PC-9 (cell line): ENCODE data around the gene BBC3. TPM values are rescaled to one million over a fixed set of nuclear protein-coding genes. Genes with fewer than 3 reads are reported as not detected.
A peak's percentile ranks its signal among the peaks of the same experiment; 100 is the strongest.

ENCODE experiments used
- BruUV-seq: library from RNA; stranded (reverse); fragments of 400-500 nt; replicated peaks from 2 replicates; lab custom pipeline; 2021; lab: Mats Ljungman, UMichigan
- CTCF ChIA-PET: fragments of 300-600 bp; sonication (Branson Sonifier 250); formaldehyde crosslinking; loops from one replicate; lab custom pipeline; 2022; ENCODE audit warnings: antibody characterized with exemption; lab: Charles Lee
- POLR2A ChIA-PET: fragments of 300-600 bp; sonication (Branson Sonifier 250); formaldehyde crosslinking; loops from one replicate; lab custom pipeline; 2022; ENCODE audit warnings: antibody characterized with exemption; ENCODE audit not compliant: unreplicated experiment; lab: Charles Lee
- DNase-seq, 2 experiments: peaks; one replicate each; pipeline versions ENCODE4 v3.0.0 to v3.0.0-alpha.2; 2015 to 2022; ENCODE audit warnings: mixed read lengths in 1 of 2
- H2AFZ ChIP-seq: fragments of 200-600 bp; sonication (generic); 2 replicates; pipeline ENCODE4 v1.8.1; 2017; ENCODE audit warnings: antibody characterized with exemption
- H3F3A ChIP-seq: fragments of 200-600 bp; sonication (generic); 2 replicates; pipeline ENCODE4 v1.8.1; 2017; ENCODE audit warnings: antibody characterized with exemption, mild to moderate bottlenecking, low read depth; ENCODE audit not compliant: insufficient read depth
- H3K27ac ChIP-seq: fragments of 200-600 bp; sonication (generic); 2 replicates; pipeline ENCODE4 v1.6.1; 2016; ENCODE audit warnings: mixed run types
- H3K27me3 ChIP-seq: fragments of 200-600 bp; sonication (generic); 2 replicates; pipeline ENCODE4 v1.6.1; 2016; ENCODE audit warnings: low read depth, mixed run types; ENCODE audit not compliant: insufficient read depth
- H3K36me3 ChIP-seq: fragments of 200-600 bp; sonication (generic); 2 replicates; pipeline ENCODE4 v1.6.1; 2016; ENCODE audit warnings: low read depth, mixed run types
- H3K4me1 ChIP-seq: fragments of 200-600 bp; sonication (generic); replicated peaks from 2 replicates; pipeline ENCODE4 v1.6.1; 2016; ENCODE audit warnings: mixed run types; ENCODE audit not compliant: insufficient read depth
- H3K4me2 ChIP-seq: fragments of 200-600 bp; sonication (generic); 2 replicates; pipeline ENCODE4 v1.6.1; 2017; ENCODE audit warnings: mixed run types
- H3K4me3 ChIP-seq: fragments of 200-600 bp; sonication (generic); 2 replicates; pipeline ENCODE4 v1.6.1; 2016; ENCODE audit warnings: mixed run types
- H3K79me2 ChIP-seq: fragments of 200-600 bp; sonication (generic); 2 replicates; pipeline ENCODE4 v1.6.1; 2017; ENCODE audit warnings: low read depth, mixed run types
- H3K9me2 ChIP-seq: fragments of 200-600 bp; sonication (generic); 2 replicates; pipeline ENCODE4 v1.8.1; 2017; ENCODE audit warnings: mild to moderate bottlenecking; ENCODE audit not compliant: insufficient read depth
- H3K9me3 ChIP-seq: fragments of 200-600 bp; sonication (generic); 2 replicates; pipeline ENCODE4 v1.8.1; 2016; ENCODE audit warnings: low read depth; ENCODE audit not compliant: insufficient read depth
- H4K20me1 ChIP-seq: fragments of 200-600 bp; sonication (generic); 2 replicates; pipeline ENCODE4 v1.8.1; 2017; ENCODE audit not compliant: insufficient read depth
- CTCF ChIP-seq: fragments of 200-600 bp; sonication (generic); conservative IDR thresholded peaks from 2 replicates; pipeline ENCODE4 v1.6.1; 2017; ENCODE audit warnings: mixed run types, antibody characterized with exemption, mild to moderate bottlenecking, moderate library complexity
- EZH2 ChIP-seq: fragments of 200-600 bp; sonication (generic); IDR thresholded peaks from 2 replicates; pipeline ENCODE4 v1.8.0; 2017; ENCODE audit warnings: antibody characterized with exemption, low read depth
- intact Hi-C: fragments of 100-400 bp; cut with micrococcal nuclease; formaldehyde crosslinking; loops from one replicate; pipeline ENCODE4 v1.10.0; 2022; ENCODE audit not compliant: unreplicated experiment
- total RNA-seq: library from RNA; stranded (reverse); gene quantifications from 2 replicates; pipeline ENCODE4 v1.2.3, GENCODE V29; 2021

The BBC3 gene
- total RNA-seq, 1 experiment from 2014 or later: 18.8 TPM

GRCh38 chr19:47228168-47228936 is 2.6 kb downstream of the BBC3 start:
- ChIA-PET POLR2A (no interaction called here), CTCF (interaction anchor here (0.5 kb wide), 1 partner anchor 200 kb away, joined by 12 read pairs; no protein-coding TSS in a partner anchor)
- TF ChIP-seq EZH2 (no peak), CTCF (no peak)
- Histone ChIP-seq H2AFZ (no peak overlapping the region), H4K20me1 (peaks cover 18% of the 10 kb centered on the region), H3K36me3 (no peaks in the 10 kb centered on the region), H3K27me3 (no peaks in the 10 kb centered on the region), H3F3A (peaks cover 65% of the 10 kb centered on the region), H3K9me3 (no peaks in the 10 kb centered on the region), H3K4me1 (peaks cover 57% of the 10 kb centered on the region), H3K79me2 (peaks cover 18% of the 10 kb centered on the region), H3K9me2 (no peaks in the 10 kb centered on the region), H3K4me2 (peak overlapping the region; percentile 90), H3K4me3 (peak overlapping the region; percentile 99), H3K27ac (no peak overlapping the region)
- intact Hi-C loops: loop anchor here (2.0 kb wide), 1 partner anchor 372 kb away; no protein-coding TSS in a partner anchor
- BruUV-seq: no TSS peak
- DNase-seq: peak; percentile 52 to 72

- peak overlapping the region; percentile 99 for H3K4me3 ChIP-seq
- H3K9me3 ChIP-seq: no peaks in the 10 kb centered on the region
- CTCF ChIA-PET: no interaction called here
- H3K4me1 ChIP-seq: peaks cover 51% of the 10 kb centered on the region
- no peak for TF ChIP-seq CTCF
- no peak for TF ChIP-seq EZH2
- intact Hi-C loops: loop anchor here (2.0 kb wide), 2 partner anchors 13 to 373 kb away; no protein-coding TSS in a partner anchor
- POLR2A ChIA-PET: no interaction called here
- H2AFZ ChIP-seq: no peak overlapping the region
- peaks cover 60% of the 10 kb centered on the region for H3F3A ChIP-seq
- H3K27ac ChIP-seq: peak overlapping the region; percentile 57
- BruUV-seq: no TSS peak
- peak overlapping the region; percentile 90 for H3K4me2 ChIP-seq
- H3K27me3 ChIP-seq: no peaks in the 10 kb centered on the region
- DNase-seq: peak; percentile 86 to 91
- H3K36me3 ChIP-seq: no peaks in the 10 kb centered on the region
- no peaks in the 10 kb centered on the region for H3K9me2 ChIP-seq
- peaks cover 18% of the 10 kb centered on the region for H4K20me1 ChIP-seq
- peaks cover 18% of the 10 kb centered on the region for H3K79me2 ChIP-seq
These were observed 3.4 kb downstream of the BBC3 start for GRCh38 chr19:47227352-47228167.
